ENCODE results near the gene CTNNBL1. TPM values are rescaled to one million over a fixed set of nuclear protein-coding genes. Genes with fewer than 3 reads are reported as not detected.
"Not testable (repeated sequence)": the region's sequence is repeated elsewhere in the genome, so short reads cannot be mapped to it uniquely, and the experiment has no call there.

The CTNNBL1 gene
- total RNA-seq, 1 experiment from 2014 or later = 203 TPM

DNA sequence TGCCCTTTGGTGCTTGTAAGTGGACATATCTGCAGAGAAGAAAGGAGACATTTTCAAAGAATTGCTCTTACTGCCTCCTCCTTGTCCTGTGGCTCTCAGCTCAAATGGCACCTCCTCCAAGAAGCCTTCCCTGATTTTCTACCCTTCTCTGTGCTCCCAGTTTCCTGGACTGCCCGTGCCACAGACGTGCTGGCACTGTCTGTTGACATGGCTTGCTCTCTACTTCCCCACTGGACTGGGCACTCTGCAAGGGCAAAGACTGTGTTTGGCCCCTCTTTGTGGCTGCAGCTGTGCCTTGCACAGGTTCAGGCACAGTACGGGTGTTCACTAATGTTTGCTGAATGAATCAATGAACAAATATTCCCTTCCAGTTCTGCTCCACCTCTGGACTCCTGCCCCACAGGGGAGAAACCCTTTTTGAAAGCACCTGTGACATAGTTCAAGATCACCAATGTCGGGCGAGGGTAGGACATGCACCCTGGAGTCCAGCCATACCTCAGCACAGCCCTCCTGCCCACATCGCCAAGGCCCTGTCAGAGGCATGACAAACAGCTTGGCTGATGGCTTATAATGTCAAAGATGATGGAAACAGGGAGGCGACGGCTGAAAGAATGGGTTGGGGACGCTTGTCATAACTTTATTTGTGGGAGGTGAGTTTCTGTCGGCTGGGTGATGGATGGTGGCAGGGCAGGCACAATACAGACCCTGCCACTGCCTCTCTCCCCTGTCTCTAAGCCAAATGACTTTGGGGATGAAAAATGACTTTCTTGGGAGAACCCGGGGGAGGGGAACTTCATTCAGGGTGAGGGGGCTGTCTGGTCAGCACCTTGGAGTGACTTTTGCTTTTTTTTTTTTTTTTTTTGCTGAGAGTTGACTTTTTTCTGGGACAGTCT is 15.6 kb upstream of the CTNNBL1 start:
- ChIA-PET CTCF (interaction anchor here (0.5 to 0.6 kb wide), 2 partner anchors 16 to 542 kb away, joined by 3 read pairs; partner anchors contain the start of gene CTNNBL1), POLR2A (no interaction called here)
- Mint-ChIP-seq H3K27ac (ENCODE audit: unreplicated experiment) (no peak overlapping the region), H3K4me1 (ENCODE audit: low read depth, unreplicated experiment) (peaks cover 28% of the 10 kb centered on the region), H3K4me3 (ENCODE audit: unreplicated experiment) (no peak overlapping the region), H3K9me3 (ENCODE audit: unreplicated experiment) (no peaks in the 10 kb centered on the region), H3K27me3 (ENCODE audit: insufficient read depth, unreplicated experiment) (no peaks in the 10 kb centered on the region), H3K36me3 (ENCODE audit: insufficient read depth, unreplicated experiment) (no peaks in the 10 kb centered on the region)
- no TSS peak for BruUV-seq (replicated peaks)
- no peaks in the 10 kb centered on the region for H3K27me3 ChIP-seq (replicated peaks; ENCODE audit: control insufficient read depth, insufficient read depth, low read length)
- TF ChIP-seq, protein P1, sequence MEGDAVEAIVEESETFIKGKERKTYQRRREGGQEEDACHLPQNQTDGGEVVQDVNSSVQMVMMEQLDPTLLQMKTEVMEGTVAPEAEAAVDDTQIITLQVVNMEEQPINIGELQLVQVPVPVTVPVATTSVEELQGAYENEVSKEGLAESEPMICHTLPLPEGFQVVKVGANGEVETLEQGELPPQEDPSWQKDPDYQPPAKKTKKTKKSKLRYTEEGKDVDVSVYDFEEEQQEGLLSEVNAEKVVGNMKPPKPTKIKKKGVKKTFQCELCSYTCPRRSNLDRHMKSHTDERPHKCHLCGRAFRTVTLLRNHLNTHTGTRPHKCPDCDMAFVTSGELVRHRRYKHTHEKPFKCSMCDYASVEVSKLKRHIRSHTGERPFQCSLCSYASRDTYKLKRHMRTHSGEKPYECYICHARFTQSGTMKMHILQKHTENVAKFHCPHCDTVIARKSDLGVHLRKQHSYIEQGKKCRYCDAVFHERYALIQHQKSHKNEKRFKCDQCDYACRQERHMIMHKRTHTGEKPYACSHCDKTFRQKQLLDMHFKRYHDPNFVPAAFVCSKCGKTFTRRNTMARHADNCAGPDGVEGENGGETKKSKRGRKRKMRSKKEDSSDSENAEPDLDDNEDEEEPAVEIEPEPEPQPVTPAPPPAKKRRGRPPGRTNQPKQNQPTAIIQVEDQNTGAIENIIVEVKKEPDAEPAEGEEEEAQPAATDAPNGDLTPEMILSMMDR (IDR thresholded peaks at IDR 0.05; ENCODE audit: insufficient read depth in 1 of 2, low read depth in 1 of 2, low read length in 1 of 2, severe bottlenecking in 1 of 2, unreplicated experiment in 1 of 2) = no peak
- DNase-seq = no peak
- intact Hi-C loops (cut with micrococcal nuclease; ENCODE audit: unreplicated experiment) = no loop called here
- H3K4me1 ChIP-seq = peaks cover 30% of the 10 kb centered on the region
- no peaks in the 10 kb centered on the region for H3K9me3 ChIP-seq
- H3K36me3 ChIP-seq (ENCODE audit: control insufficient read depth, insufficient read depth, low read length) = no peaks in the 10 kb centered on the region
- H3K4me3 ChIP-seq (ENCODE audit: low read depth, low read length) = no peak overlapping the region

DNA sequence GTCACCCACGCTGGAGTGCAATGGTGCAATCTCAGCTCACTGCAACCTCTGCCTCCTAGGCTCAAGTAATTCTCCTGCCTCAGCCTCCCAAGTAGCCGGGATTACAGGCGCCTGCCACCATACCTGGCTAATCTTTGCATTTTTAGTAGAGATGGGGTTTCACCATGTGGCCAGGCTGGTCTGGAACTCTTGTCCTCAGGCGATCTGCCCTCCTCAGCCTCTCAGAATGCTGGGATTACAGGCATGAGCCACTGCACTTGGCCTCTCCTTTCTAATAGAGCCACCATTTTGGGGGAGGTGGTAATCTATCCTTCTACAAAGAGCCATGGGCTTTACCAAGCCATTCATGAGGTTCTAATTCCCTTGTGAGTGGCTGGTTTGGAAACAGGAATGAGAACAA is 14.1 kb upstream of the CTNNBL1 start:
- H3K27me3 Mint-ChIP-seq (ENCODE audit: insufficient read depth, unreplicated experiment); DNase-seq; BruUV-seq (replicated peaks); H3K4me3 Mint-ChIP-seq (ENCODE audit: unreplicated experiment); H3K27me3 ChIP-seq (replicated peaks; ENCODE audit: control insufficient read depth, insufficient read depth, low read length); POLR2A ChIA-PET; H3K36me3 ChIP-seq (ENCODE audit: control insufficient read depth, insufficient read depth, low read length); H3K9me3 Mint-ChIP-seq (ENCODE audit: unreplicated experiment); intact Hi-C loops (cut with micrococcal nuclease; ENCODE audit: unreplicated experiment); H3K27ac Mint-ChIP-seq (ENCODE audit: unreplicated experiment); H3K36me3 Mint-ChIP-seq (ENCODE audit: insufficient read depth, unreplicated experiment); H3K9me3 ChIP-seq; CTCF ChIA-PET; H3K4me3 ChIP-seq (ENCODE audit: low read depth, low read length): not testable (repeated sequence)
- peaks cover 19% of the 10 kb centered on the region for H3K4me1 Mint-ChIP-seq (ENCODE audit: low read depth, unreplicated experiment)
- H3K4me1 ChIP-seq = peaks cover 15% of the 10 kb centered on the region

DNA sequence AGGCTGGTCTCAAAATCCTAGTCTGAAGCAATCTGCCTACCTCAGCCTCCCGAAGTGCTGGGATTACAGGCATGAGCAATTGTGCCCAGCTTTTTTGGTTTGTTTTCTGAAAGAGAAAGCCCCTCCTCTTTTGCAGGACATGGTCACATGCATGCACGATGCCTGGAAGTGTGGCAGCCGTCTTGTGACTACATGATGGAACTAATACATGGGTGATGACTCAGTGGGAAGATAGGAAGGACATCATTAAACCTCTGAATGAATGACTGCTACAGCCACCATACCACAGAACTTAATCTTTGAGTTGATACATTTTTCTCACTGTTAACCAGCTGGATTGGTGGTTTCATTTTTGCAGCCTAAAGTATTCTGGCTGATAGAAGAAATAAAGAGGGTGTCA is 13.4 kb upstream of the CTNNBL1 start:
- Mint-ChIP-seq H3K27me3 (ENCODE audit: insufficient read depth, unreplicated experiment) (peaks cover 4% of the 10 kb centered on the region), H3K9me3 (ENCODE audit: unreplicated experiment) (no peaks in the 10 kb centered on the region)
- no TSS peak for BruUV-seq (replicated peaks)

More for the DNA sequence above, 13.4 kb upstream of the CTNNBL1 start:
- no peak overlapping the region for H3K4me3 Mint-ChIP-seq (ENCODE audit: unreplicated experiment)
- DNase-seq = no peak
- H3K36me3 Mint-ChIP-seq (ENCODE audit: insufficient read depth, unreplicated experiment) = no peaks in the 10 kb centered on the region
- H3K9me3 ChIP-seq = no peaks in the 10 kb centered on the region
- TF ChIP-seq, protein P1 (IDR thresholded peaks at IDR 0.05; ENCODE audit: insufficient read depth in 1 of 2, low read depth in 1 of 2, low read length in 1 of 2, severe bottlenecking in 1 of 2, unreplicated experiment in 1 of 2) = no peak
- H3K4me3 ChIP-seq (ENCODE audit: low read depth, low read length) = no peak overlapping the region
- H3K27ac Mint-ChIP-seq (ENCODE audit: unreplicated experiment) = no peak overlapping the region
- intact Hi-C loops (cut with micrococcal nuclease; ENCODE audit: unreplicated experiment) = no loop called here
- no peaks in the 10 kb centered on the region for H3K27me3 ChIP-seq (replicated peaks; ENCODE audit: control insufficient read depth, insufficient read depth, low read length)
- POLR2A ChIA-PET = no interaction called here
- no peaks in the 10 kb centered on the region for H3K36me3 ChIP-seq (ENCODE audit: control insufficient read depth, insufficient read depth, low read length)
- peaks cover 19% of the 10 kb centered on the region for H3K4me1 Mint-ChIP-seq (ENCODE audit: low read depth, unreplicated experiment)
- CTCF ChIA-PET = no interaction called here
- peaks cover 14% of the 10 kb centered on the region for H3K4me1 ChIP-seq
